T-helper 2 cell treated with Interferon-gamma antibody and Interleukin-4, amounts not matched to agents 100 ng/mL and 5 ng/mL, for 36 hours (primary cell): ENCODE data around the gene MARCKS. TPM values are rescaled to one million over a fixed set of nuclear protein-coding genes. Genes with fewer than 3 reads are reported as not detected.

Experiments used
- intact Hi-C: fragments of 100-400 bp; cut with micrococcal nuclease; formaldehyde crosslinking; loops from one replicate; pipeline ENCODE4 v1.15.1; 2023
- total RNA-seq: library from RNA; stranded (reverse); gene quantifications from 2 replicates; pipeline ENCODE4 v1.2.3, GENCODE V29; 2022

The MARCKS gene
- 0.11 and 0.20 TPM in 2 replicates for total RNA-seq

DNA sequence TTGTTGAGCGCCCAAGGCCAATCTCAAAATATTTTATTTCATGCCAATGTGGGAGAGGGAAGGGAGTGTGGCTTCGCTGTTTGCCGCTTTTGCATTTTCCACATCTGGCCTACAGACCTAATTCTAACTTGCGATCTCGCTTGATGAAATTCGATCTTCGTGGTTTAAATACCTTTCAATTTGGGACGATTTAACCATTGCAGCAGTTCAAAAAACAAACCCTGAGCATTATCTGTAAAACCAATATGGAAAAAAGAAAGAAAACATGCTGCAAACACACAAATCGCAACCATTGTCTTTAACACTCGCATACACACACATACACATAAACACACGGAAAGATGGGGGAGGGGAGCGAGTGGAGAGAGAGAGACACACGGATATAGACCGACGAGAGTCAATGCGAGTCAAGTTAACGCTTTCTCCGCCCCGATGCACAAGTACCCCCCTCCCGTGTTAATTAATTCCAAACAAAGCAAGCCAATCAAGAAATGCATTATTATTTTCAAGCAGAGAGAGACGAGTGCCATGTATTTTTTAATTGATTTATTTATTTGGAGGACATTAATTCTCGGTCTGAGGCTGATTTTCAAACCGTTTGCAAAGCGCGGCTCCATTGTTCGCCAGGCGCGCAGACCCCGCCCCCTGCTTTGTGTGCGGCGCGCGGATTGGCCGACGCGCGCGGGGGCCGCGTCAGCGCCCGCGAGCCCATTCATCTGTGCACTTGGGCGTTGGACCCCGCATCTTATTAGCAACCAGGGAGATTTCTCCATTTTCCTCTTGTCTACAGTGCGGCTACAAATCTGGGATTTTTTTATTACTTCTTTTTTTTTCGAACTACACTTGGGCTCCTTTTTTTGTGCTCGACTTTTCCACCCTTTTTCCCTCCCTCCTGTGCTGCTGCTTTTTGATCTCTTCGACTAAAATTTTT, at the start of gene MARCKS:
TSS of gene MARCKS (plus strand) at position 721 of the 931 bp plus-strand sequence. CDS start 401 bp downstream, outside the sequence.
- intact Hi-C loops = loop anchor here (5.0 to 10.0 kb wide), 2 partner anchors 222 to 1570 kb away; no protein-coding TSS in a partner anchor

DNA sequence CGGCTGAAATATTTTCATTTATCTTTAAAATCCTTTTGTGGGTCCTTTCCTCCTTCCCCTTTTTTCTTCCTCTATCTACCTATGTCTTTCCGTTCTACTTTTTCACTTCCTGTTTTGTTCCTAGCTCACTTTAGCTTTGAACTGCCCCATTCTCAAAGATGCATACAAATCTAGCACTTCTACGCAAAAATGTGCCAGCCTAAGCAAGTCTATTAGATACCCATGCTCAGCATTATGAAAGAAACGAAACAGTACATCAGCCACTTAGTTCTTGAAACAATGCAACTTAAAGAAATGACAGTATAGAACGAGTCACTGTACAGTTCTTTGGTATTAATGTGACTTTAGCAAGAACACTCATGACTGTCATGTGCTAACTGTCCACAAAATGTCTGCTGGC, 47.3 kb upstream of the MARCKS start:
- intact Hi-C loops = no loop called here

GRCh38 chr6:113813142-113813541, 44.0 kb upstream of the MARCKS start:
- intact Hi-C loops = no loop called here

- intact Hi-C loops = no loop called here
Observed at GRCh38 chr6:113818578-113818977, 38.6 kb upstream of the MARCKS start.

GRCh38 chr6:113819169-113819830, 37.8 kb upstream of the MARCKS start:
- intact Hi-C loops = no loop called here

DNA sequence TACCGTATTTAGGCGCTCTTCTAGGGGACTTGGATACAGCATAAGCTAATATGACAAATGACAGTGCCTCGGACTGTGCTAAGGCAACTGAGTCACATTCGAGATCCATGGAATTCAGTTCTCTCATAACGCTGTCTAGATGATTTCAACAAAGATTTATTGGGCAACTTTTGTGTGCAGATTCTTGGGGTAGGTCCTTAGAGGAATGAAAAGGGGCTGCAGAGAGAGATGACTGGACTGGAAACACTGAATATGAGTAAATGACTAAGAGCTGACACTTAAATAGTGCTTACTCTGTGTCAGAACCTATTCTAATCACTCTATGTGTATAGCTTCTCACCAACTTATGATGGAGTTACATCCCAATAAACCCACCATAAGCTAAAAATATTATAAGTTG, 36.4 kb upstream of the MARCKS start:
- intact Hi-C loops = no loop called here

DNA sequence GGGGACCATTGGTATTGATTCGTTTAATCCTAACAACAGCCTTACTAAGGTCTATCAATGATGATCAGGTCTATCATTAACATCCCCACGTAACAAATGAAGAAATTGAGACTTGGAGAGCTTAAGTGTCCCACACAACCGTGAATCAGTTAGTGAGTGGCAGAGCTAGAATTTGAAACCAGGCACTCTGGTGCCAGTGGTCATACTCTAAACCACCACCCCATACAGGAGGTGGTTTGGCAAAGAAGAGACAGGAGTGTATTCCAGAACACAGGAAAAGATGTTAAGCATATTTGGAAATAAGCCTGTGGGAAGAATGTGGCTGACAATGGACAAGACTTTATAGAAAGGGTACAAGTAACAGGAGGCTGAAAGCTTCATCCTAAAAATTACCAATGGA, 35.7 kb upstream of the MARCKS start:
- intact Hi-C loops = no loop called here

DNA sequence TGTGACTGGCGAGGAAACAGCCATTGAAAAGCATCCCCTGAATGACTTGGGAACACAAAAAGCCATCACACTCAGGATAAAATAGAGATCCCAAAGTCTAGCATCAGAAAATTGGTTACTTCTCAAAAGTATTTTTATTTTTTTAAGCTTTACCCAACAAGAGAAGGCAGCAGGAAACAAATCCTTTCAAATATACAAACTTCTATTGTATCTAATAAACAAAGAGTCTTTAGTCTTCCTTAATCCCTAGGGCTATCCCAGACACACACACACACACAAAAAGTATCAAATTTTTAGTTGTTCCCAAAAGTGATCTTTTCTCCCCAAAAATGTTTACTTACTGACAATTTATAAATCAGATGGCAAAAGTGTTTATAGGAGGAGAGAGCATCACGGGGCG, 33.2 kb upstream of the MARCKS start:
- intact Hi-C loops = no loop called here

DNA sequence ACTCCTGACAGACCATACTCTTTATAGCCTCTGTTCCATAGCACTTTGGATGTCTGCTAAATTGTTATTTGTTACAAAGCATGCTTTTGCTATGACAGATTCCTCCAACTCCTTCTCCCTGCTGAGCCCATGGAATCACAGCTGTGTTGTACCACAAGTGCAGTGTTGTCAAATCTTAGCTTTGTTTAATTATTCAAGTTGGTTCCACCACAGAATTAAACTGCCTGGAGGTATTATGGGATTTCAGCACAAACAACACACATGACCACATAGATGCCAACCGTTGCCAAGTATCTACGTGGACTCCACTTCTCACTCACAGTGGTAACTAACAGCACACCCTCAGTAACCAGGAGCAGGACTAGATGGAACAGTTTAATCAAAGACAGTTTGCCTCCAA, 32.7 kb upstream of the MARCKS start:
- intact Hi-C loops = no loop called here

DNA sequence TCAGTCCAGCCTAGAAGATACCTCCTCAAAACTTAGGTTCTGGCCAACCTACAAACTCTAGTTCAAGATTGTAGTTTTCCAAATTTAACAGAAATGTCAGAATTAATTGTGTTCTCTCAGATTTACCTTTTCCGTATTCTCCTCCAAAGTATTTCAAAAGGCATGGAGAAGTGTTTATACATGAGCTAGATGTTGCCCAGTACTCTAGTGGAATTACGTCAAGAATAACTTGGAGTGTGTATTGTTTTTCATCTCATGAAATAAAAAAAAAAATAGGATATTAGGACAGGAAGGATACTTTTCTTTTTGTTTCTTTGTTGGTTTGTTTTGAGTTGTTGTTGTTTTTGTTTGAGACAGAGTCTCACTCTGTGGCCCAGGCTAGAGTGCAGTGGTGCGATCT, 32.3 kb upstream of the MARCKS start:
- intact Hi-C loops = no loop called here

- intact Hi-C loops = no loop called here
Observed at GRCh38 chr6:113825781-113826180, 31.4 kb upstream of the MARCKS start.

DNA sequence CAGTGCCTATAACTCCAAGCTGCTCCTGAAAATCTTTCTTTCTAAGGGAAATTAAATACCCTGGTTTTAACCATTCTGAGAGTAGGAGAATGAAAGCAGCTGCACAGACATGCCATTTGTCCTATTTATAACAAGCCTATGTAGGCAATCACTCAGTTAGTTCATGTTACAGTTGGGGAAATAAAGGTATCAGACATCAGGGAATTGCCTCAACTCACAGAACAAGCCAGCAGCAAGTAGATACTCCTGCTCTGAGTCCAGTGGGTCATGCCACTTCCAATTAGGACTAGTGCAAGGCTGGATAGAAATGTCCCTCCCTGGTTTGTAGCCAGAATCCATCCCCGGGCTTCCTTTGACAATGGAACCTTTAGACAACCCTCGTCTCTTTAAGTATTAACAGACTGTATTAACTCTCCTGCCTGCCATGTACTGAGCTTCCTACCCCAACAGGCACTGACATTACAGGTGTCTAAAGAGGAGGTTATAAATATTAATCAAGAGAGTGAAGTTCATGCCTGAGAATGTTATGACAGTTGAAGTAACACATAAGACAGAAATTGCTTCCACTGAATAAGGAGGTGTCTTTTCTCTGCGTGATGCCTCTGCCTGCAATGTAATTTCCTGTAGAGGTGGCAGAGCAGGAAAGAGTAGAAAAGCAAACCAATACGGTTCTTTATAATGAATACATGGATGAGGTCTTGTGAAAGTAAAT, 28.0 kb upstream of the MARCKS start:
- intact Hi-C loops = no loop called here

DNA sequence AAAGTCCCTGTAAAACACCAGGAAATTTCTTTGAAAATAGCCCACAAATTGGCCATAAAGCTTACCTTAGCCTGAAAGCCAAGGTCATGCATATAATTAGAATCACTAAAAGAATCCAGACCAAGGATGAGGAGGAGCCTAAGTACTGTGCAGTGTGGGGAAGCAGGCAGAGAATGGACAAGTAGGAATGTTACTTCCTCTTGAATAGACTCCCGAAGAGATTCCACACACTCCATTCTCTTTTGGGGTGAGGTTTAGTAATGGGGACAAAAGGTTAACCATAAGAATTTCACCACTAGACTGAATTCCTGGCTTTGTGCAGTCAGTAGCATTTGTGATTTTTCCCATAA, 27.5 kb upstream of the MARCKS start:
- intact Hi-C loops = no loop called here

DNA sequence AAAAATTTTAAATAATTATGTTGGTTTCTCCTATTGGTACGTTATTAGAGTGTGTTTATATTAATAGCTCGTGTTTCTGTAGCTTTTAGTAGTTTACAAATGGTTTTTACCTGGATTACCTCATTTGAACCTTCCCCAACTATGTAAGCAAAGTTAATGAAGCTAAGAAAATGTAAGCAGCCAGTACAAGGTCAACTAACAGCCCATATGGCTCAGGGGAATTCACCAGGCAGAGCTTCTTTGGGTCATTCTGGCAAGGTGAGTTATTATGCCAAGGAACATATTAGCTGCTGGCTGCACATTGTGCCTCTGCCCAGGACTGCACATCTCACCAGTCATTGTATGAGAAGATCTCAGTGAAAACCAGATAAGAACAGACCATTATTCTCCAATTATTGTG, 27.0 kb upstream of the MARCKS start:
- intact Hi-C loops = no loop called here

GRCh38 chr6:113833537-113833936, 23.6 kb upstream of the MARCKS start:
- intact Hi-C loops = no loop called here

DNA sequence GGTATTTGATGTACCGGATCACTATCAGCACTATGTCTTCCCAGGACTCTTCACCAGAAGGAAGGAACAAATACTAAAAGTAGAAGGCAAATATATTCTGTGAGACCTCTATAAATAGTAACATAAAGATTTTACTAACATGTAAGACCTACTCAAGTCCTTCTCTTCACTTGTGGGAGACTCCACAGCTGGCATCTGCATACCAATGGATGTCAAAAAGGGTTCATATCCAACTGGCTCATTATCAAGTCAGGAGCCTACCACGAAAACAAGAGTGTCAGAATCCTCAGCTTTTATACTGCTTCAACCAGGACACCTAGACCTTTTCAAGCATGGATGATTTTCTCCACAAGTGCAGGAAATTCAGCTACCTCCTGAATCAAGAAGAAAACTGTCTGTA, 20.0 kb upstream of the MARCKS start:
- intact Hi-C loops = no loop called here

DNA sequence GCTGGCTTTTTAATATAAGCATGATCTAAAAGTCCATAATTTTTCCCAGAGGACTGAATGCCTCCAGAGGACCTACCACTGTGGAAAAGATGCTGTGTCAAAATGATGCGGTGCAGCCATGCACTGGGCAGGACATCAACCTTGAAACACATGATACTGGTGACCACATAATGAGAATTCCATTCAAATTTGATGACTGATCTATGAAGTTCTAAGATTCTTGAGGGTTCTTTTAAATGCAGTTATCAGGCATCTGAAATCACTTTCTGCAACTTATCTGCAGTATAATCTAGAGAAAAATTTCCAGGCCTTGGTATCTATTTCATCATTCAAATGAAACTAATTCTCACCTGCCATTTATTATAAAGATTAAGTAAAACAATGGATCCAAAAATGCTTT, 15.0 kb upstream of the MARCKS start:
- intact Hi-C loops = no loop called here

GRCh38 chr6:113843500-113844073, 13.6 kb upstream of the MARCKS start:
- intact Hi-C loops = no loop called here

DNA sequence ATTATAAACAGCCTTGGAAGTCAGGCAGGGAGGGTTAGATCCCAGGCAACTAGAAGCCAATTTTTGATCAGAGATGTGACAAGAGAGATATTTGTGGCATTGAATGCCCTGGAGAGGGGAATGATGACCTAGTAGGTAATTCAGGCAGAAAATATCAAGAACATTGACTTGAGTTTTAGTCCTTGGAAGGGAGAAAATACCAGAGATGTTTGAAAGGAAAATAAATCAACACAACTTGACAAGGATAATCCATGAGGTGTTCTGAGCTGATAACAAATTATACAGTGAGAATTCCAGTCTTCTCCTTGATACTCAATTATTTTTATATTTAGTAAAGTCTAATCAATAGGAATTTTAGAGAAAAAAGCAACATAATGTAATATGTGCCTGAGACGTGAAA, 10.6 kb upstream of the MARCKS start:
- intact Hi-C loops = no loop called here

- intact Hi-C loops = no loop called here
Observed at GRCh38 chr6:113847447-113847846, 9.7 kb upstream of the MARCKS start.

GRCh38 chr6:113848280-113848679, 8.9 kb upstream of the MARCKS start:
- intact Hi-C loops = no loop called here

DNA sequence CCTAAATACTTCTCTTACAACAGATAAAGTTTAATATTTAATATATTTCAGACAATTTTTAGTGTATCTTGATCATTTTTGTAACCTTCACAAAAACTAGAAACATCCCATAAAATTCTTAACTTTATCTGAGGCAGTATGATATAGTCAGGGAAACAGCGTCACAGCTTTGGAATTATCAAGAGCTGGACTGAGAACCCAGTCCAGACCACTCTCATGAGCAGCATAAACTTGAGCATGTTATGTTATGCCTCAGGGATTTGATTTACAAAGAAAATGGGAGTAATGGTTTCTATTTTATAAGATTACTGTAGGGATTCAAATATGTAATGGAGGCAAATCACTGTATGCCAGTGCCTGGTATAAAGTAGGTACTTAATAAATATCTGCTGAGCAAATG, 8.3 kb upstream of the MARCKS start:
- intact Hi-C loops = no loop called here
